Endothelial cell of umbilical vein (primary cell): Measurements from ENCODE around the gene CAMTA1. TPM values are rescaled to one million over a fixed set of nuclear protein-coding genes. Genes with fewer than 3 reads are reported as not detected.

Source experiments
- BruUV-seq: library from RNA; stranded (reverse); fragments of 400-500 nt; replicated peaks from 2 replicates; lab custom pipeline; 2021; lab: Mats Ljungman, UMichigan
- CTCF ChIA-PET: fragments of 300-600, 350-600 bp; sonication (Branson Sonifier 250); formaldehyde crosslinking; loops from one replicate; lab custom pipeline; 2021; ENCODE audit warnings: antibody characterized with exemption, inconsistent platforms; lab: Charles Lee
- POLR2A ChIA-PET: fragments of 300-600, 350-600 bp; sonication (Branson Sonifier 250); formaldehyde crosslinking; loops from one replicate; lab custom pipeline; 2021; ENCODE audit warnings: antibody characterized with exemption, inconsistent platforms; lab: Charles Lee
- DNase-seq: peaks from one replicate; pipeline ENCODE4 v3.0.0-alpha.2; 2011; ENCODE audit warnings: low read depth, low spot score
- FAIRE-seq: peaks from 2 replicates; lab custom pipeline; 2011; peaks lifted over from hg19 to GRCh38; lab: Jason Lieb, UNC
- H2AFZ ChIP-seq: 2 replicates; pipeline ENCODE4 v1.6.0; 2012; ENCODE audit warnings: low read depth, low read length, control low read depth, inconsistent platforms
- H3K27ac ChIP-seq: 2 replicates; pipeline ENCODE4 v1.5.1; 2011; ENCODE audit warnings: low read depth, mild to moderate bottlenecking, control low read depth, low read length, moderate library complexity; ENCODE audit not compliant: insufficient read depth
- H3K27me3 ChIP-seq, 2 experiments: 2 replicates each; pipeline versions ENCODE4 v1.6.0 to v1.6.1; 2011; ENCODE audit warnings: low read length in 2 of 2, mixed read lengths in 1 of 2; ENCODE audit not compliant: control insufficient read depth in 2 of 2, insufficient read depth in 2 of 2
- H3K36me3 ChIP-seq, 2 experiments: 2 replicates in 1 of 2; 3 replicates in 1 of 2; pipeline ENCODE4 v1.5.1; 2011; ENCODE audit warnings: low read length in 2 of 2, mild to moderate bottlenecking in 1 of 2, moderate library complexity in 1 of 2; ENCODE audit not compliant: control insufficient read depth in 2 of 2, insufficient read depth in 2 of 2; ENCODE audit errors: extremely low read depth in 1 of 2
- H3K4me1 ChIP-seq: 3 replicates; pipeline ENCODE4 v1.5.1; 2011; ENCODE audit warnings: mild to moderate bottlenecking, low read length; ENCODE audit not compliant: control insufficient read depth, insufficient read depth; ENCODE audit errors: extremely low read depth
- H3K4me2 ChIP-seq: 2 replicates; pipeline ENCODE4 v1.6.1; 2011; ENCODE audit warnings: low read length, control low read depth, mixed read lengths; ENCODE audit not compliant: insufficient read depth
- H3K4me3 ChIP-seq, 3 experiments: fragments of 200-600 bp in 1 of 3; sonication (generic), shearing (Covaris generic) in 1 of 3; replicated peaks in 1 of 3; 2 replicates each; pipeline ENCODE4 v1.5.1; 2011 to 2016; ENCODE audit warnings: control low read depth in 3 of 3, low read length in 3 of 3, mild to moderate bottlenecking in 2 of 3, inconsistent platforms in 1 of 3, low read depth in 1 of 3, moderate library complexity in 1 of 3; ENCODE audit not compliant: insufficient read depth in 1 of 3
- H3K79me2 ChIP-seq: 2 replicates; pipeline ENCODE4 v1.6.0; 2012; ENCODE audit warnings: low read length, inconsistent platforms; ENCODE audit not compliant: control insufficient read depth, insufficient read depth
- H3K9ac ChIP-seq: replicated peaks from 2 replicates; pipeline ENCODE3; 2011; ENCODE audit warnings: low read length, control low read depth; ENCODE audit not compliant: insufficient read depth; ENCODE audit errors: extremely low read depth
- H3K9me1 ChIP-seq: replicated peaks from 3 replicates; pipeline ENCODE4 v1.6.0; 2011; ENCODE audit warnings: mild to moderate bottlenecking, low read length; ENCODE audit not compliant: control insufficient read depth, insufficient read depth; ENCODE audit errors: extremely low read depth
- H3K9me3 ChIP-seq: replicated peaks from 2 replicates; pipeline ENCODE4 v1.5.1; 2012; ENCODE audit warnings: low read length, inconsistent platforms; ENCODE audit not compliant: control insufficient read depth, insufficient read depth
- H4K20me1 ChIP-seq: replicated peaks from 2 replicates; pipeline ENCODE3; 2011; ENCODE audit warnings: mild to moderate bottlenecking, low read length; ENCODE audit not compliant: control insufficient read depth, insufficient read depth; ENCODE audit errors: extremely low read depth
- EZH2 ChIP-seq: IDR thresholded peaks from 2 replicates; pipeline ENCODE4 v1.6.1; 2012; ENCODE audit warnings: borderline replicate concordance, low read depth, mild to moderate bottlenecking, moderate library complexity, low read length, inconsistent platforms; ENCODE audit not compliant: severe bottlenecking
- FOS ChIP-seq: IDR thresholded peaks from 2 replicates; pipeline ENCODE4 v1.6.1; 2011; ENCODE audit warnings: mild to moderate bottlenecking, low read length, moderate library complexity, borderline replicate concordance; ENCODE audit not compliant: insufficient read depth
- GATA2 ChIP-seq: IDR thresholded peaks from 2 replicates; pipeline ENCODE4 v1.7.0; 2011; ENCODE audit warnings: low read depth, mild to moderate bottlenecking, moderate library complexity, mixed read lengths, low read length; ENCODE audit not compliant: insufficient read length, insufficient read depth
- JUN ChIP-seq: IDR thresholded peaks from 2 replicates; pipeline ENCODE4 v1.6.1; 2011; ENCODE audit warnings: borderline replicate concordance, low read depth; ENCODE audit not compliant: insufficient read length, insufficient read depth
- MYC ChIP-seq: IDR thresholded peaks from one replicate; pipeline ENCODE4 v1.6.1; 2011; ENCODE audit warnings: mild to moderate bottlenecking, low read depth, low read length
- POLR2A ChIP-seq: IDR thresholded peaks from 2 replicates; pipeline ENCODE4 v1.6.1; 2012; ENCODE audit warnings: low read depth, mild to moderate bottlenecking, control low read depth, low read length
- POLR2AphosphoS5 ChIP-seq: IDR thresholded peaks from 2 replicates; pipeline ENCODE4 v1.6.1; 2012; ENCODE audit warnings: low read depth, mild to moderate bottlenecking, control low read depth, low read length, moderate library complexity; ENCODE audit not compliant: insufficient read depth
- dilution Hi-C: fragments of 300-500 bp; cut with MboI; formaldehyde crosslinking; loops from one replicate; pipeline ENCODE4 v1.15.0; 2019; ENCODE audit warnings: low sequenced_read_pairs; ENCODE audit not compliant: extremely low pct_ligation_motif_present
- intact Hi-C: fragments of 100-400 bp; cut with micrococcal nuclease; formaldehyde crosslinking; loops from one replicate; pipeline ENCODE4 v1.10.0; 2022
- polyA plus RNA-seq, 4 experiments: library from polyadenylated mRNA; depleted of rRNA in 3 of 4; stranded (reverse) in 3 of 4; unstranded in 1 of 4; fragments of >200 nt; gene quantifications; 2 replicates each; pipeline versions ENCODE4 v1.2.1 to v1.2.3, GENCODE V29; 2011 to 2012; ENCODE audit warnings: missing spikeins in 1 of 4
- total RNA-seq: library from RNA; stranded (reverse); gene quantifications from 2 replicates; pipeline ENCODE4 v1.2.3, GENCODE V29; 2021
- TF ChIP-seq, protein P1 (sequence below), 2 donors: IDR thresholded peaks; 1 replicate in 1 of 2; 2 replicates in 1 of 2; pipeline ENCODE4 v1.5.1; 2011; ENCODE audit warnings: low read length in 2 of 2, mild to moderate bottlenecking in 2 of 2, moderate library complexity in 2 of 2, control low read depth in 1 of 2, inconsistent platforms in 1 of 2, low read depth in 1 of 2; ENCODE audit not compliant: insufficient read depth in 1 of 2; ENCODE audit errors: extremely low read depth in 1 of 2
- TF ChIP-seq, protein P2 (sequence below): IDR thresholded peaks from 2 replicates; pipeline ENCODE4 v1.6.1; 2011; ENCODE audit not compliant: insufficient read depth, insufficient read length

Gene CAMTA1
- total and polyA plus RNA-seq, 2 donors (not counting 3 experiments of a cell fraction or from before 2014, with no cell fraction given) = 50.8 to 92.7 TPM

- ChIA-PET CTCF (no interaction called here), POLR2A (no interaction called here)
- Histone ChIP-seq H3K27ac (no peak overlapping the region), H2AFZ (no peak overlapping the region), H3K9me3 (no peaks in the 10 kb centered on the region), H3K4me3 (no peak overlapping the region), H3K4me1 (no peaks in the 10 kb centered on the region), H3K9me1 (no peaks in the 10 kb centered on the region), H3K79me2 (no peaks in the 10 kb centered on the region), H3K9ac (no peak overlapping the region), H3K36me3 (no peaks in the 10 kb centered on the region), H3K4me2 (no peak overlapping the region), H4K20me1 (no peaks in the 10 kb centered on the region), H3K27me3 (no peaks in the 10 kb centered on the region)
- DNase-seq (no peak), FAIRE-seq (no peak)
- dilution Hi-C loops (no loop called here), intact Hi-C loops (no loop called here)
- BruUV-seq = no TSS peak
- no peak for TF ChIP-seq POLR2A
- TF ChIP-seq MYC = no peak
- TF ChIP-seq, protein P1, sequence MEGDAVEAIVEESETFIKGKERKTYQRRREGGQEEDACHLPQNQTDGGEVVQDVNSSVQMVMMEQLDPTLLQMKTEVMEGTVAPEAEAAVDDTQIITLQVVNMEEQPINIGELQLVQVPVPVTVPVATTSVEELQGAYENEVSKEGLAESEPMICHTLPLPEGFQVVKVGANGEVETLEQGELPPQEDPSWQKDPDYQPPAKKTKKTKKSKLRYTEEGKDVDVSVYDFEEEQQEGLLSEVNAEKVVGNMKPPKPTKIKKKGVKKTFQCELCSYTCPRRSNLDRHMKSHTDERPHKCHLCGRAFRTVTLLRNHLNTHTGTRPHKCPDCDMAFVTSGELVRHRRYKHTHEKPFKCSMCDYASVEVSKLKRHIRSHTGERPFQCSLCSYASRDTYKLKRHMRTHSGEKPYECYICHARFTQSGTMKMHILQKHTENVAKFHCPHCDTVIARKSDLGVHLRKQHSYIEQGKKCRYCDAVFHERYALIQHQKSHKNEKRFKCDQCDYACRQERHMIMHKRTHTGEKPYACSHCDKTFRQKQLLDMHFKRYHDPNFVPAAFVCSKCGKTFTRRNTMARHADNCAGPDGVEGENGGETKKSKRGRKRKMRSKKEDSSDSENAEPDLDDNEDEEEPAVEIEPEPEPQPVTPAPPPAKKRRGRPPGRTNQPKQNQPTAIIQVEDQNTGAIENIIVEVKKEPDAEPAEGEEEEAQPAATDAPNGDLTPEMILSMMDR (IDR thresholded peaks at IDR 0.05; ENCODE audit: extremely low read depth in 1 of 2, insufficient read depth in 1 of 2, low read depth in 1 of 2, low read length in 2 of 2) = no peak
- no peak for TF ChIP-seq EZH2
Measured at GRCh38 chr1:7326366-7326765, 541.1 kb downstream of the CAMTA1 start.

GRCh38 chr1:7327849-7328248, 542.6 kb downstream of the CAMTA1 start:
- intact Hi-C loops = no loop called here
- Histone ChIP-seq H3K79me2 (no peaks in the 10 kb centered on the region), H3K9me1 (no peaks in the 10 kb centered on the region), H3K4me1 (no peaks in the 10 kb centered on the region), H3K9me3 (no peaks in the 10 kb centered on the region), H3K36me3 (no peaks in the 10 kb centered on the region), H3K4me2 (no peak overlapping the region), H4K20me1 (no peaks in the 10 kb centered on the region), H3K9ac (no peak overlapping the region), H3K27me3 (no peaks in the 10 kb centered on the region), H3K4me3 (no peak overlapping the region), H2AFZ (no peak overlapping the region), H3K27ac (no peak overlapping the region)
- TF ChIP-seq EZH2 = no peak
- no peak for TF ChIP-seq POLR2AphosphoS5
- TF ChIP-seq POLR2A = no peak
- TF ChIP-seq MYC = no peak
- no peak for TF ChIP-seq JUN
- TF ChIP-seq, protein P1 (IDR thresholded peaks at IDR 0.05; ENCODE audit: extremely low read depth in 1 of 2, insufficient read depth in 1 of 2, low read depth in 1 of 2, low read length in 2 of 2) = no peak
- TF ChIP-seq, protein P2, sequence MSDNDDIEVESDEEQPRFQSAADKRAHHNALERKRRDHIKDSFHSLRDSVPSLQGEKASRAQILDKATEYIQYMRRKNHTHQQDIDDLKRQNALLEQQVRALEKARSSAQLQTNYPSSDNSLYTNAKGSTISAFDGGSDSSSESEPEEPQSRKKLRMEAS = no peak
- no peak for TF ChIP-seq FOS
- no peak for TF ChIP-seq GATA2
- ChIA-PET POLR2A (no interaction called here), CTCF (interaction anchor here (1.1 to 2.1 kb wide), 2 partner anchors 9 to 15 kb away, joined by 4 read pairs; no protein-coding TSS in a partner anchor)
- dilution Hi-C loops = no loop called here
- no peak for DNase-seq
- FAIRE-seq = no peak
- BruUV-seq = no TSS peak
